Neuronal stem cell (in vitro differentiated cells): Measurements from ENCODE around the gene TAF6. TPM values are rescaled to one million over a fixed set of nuclear protein-coding genes. Genes with fewer than 3 reads are reported as not detected.

Source experiments
- DNase-seq: peaks from one replicate; pipeline ENCODE4 v3.0.0-alpha.2; 2013; ENCODE audit warnings: low spot score
- H2AFZ ChIP-seq: one replicate; pipeline ENCODE4 v1.6.1; 2013; ENCODE audit warnings: mild to moderate bottlenecking, low read length, inconsistent platforms
- H2AK5ac ChIP-seq: 2 replicates; pipeline ENCODE4 v1.6.1; 2013; ENCODE audit warnings: low read depth, mild to moderate bottlenecking, inconsistent platforms, low read length, moderate library complexity, mixed read lengths
- H2BK120ac ChIP-seq: 2 replicates; pipeline ENCODE4 v1.6.1; 2013; ENCODE audit warnings: low read depth, mild to moderate bottlenecking, inconsistent platforms, low read length, moderate library complexity, mixed read lengths
- H2BK12ac ChIP-seq: one replicate; pipeline ENCODE4 v1.6.1; 2013; ENCODE audit warnings: low read length, inconsistent platforms
- H2BK15ac ChIP-seq: 2 replicates; pipeline ENCODE4 v1.6.1; 2013; ENCODE audit warnings: mild to moderate bottlenecking, low read length, inconsistent platforms, mixed read lengths
- H2BK5ac ChIP-seq: one replicate; pipeline ENCODE4 v1.6.1; 2013; ENCODE audit warnings: inconsistent platforms, mild to moderate bottlenecking, low read length, moderate library complexity
- H3K14ac ChIP-seq: one replicate; pipeline ENCODE4 v1.6.1; 2013; ENCODE audit warnings: low read length, inconsistent platforms
- H3K18ac ChIP-seq: 2 replicates; pipeline ENCODE4 v1.6.1; 2013; ENCODE audit warnings: low read length, inconsistent platforms
- H3K23ac ChIP-seq: 2 replicates; pipeline ENCODE4 v1.6.1; 2013; ENCODE audit warnings: low read depth, mild to moderate bottlenecking, mixed read lengths, low read length, inconsistent platforms; ENCODE audit not compliant: poor library complexity
- H3K27ac ChIP-seq: replicated peaks from 3 replicates; pipeline ENCODE4 v1.5.1; 2013; ENCODE audit warnings: low read length, inconsistent platforms
- H3K27me3 ChIP-seq, 3 experiments: 2 replicates each; pipeline ENCODE4 v1.6.1; 2013; ENCODE audit warnings: low read length in 3 of 3, mild to moderate bottlenecking in 2 of 3, inconsistent platforms in 1 of 3, low read depth in 1 of 3, mixed read lengths in 1 of 3, moderate library complexity in 1 of 3; ENCODE audit not compliant: control insufficient read depth in 3 of 3, insufficient read depth in 3 of 3
- H3K36me3 ChIP-seq, 2 donors: replicated peaks in 1 of 2; 2 replicates each; pipeline ENCODE4 v1.6.1; 2013; ENCODE audit warnings: low read length in 2 of 2; ENCODE audit not compliant: control insufficient read depth in 2 of 2, insufficient read depth in 2 of 2
- H3K4ac ChIP-seq: 2 replicates; pipeline ENCODE4 v1.6.1; 2013; ENCODE audit warnings: inconsistent platforms, mild to moderate bottlenecking, low read length, moderate library complexity
- H3K4me1 ChIP-seq, 2 donors: 1 replicate in 1 of 2; 2 replicates in 1 of 2; pipeline ENCODE4 v1.6.1; 2013; ENCODE audit warnings: low read length in 2 of 2, low read depth in 1 of 2; ENCODE audit not compliant: control insufficient read depth in 2 of 2, insufficient read depth in 1 of 2
- H3K4me2 ChIP-seq: one replicate; pipeline ENCODE4 v1.6.1; 2013; ENCODE audit warnings: mild to moderate bottlenecking, low read length, inconsistent platforms; ENCODE audit not compliant: insufficient read depth, poor library complexity, severe bottlenecking
- H3K4me3 ChIP-seq, 2 donors: 2 replicates each; pipeline ENCODE4 v1.5.1; 2013; ENCODE audit warnings: low read length in 2 of 2, mild to moderate bottlenecking in 2 of 2, inconsistent platforms in 1 of 2, moderate library complexity in 1 of 2
- H3K79me1 ChIP-seq: one replicate; pipeline ENCODE4 v1.6.1; 2013; ENCODE audit warnings: low read depth, mild to moderate bottlenecking, inconsistent platforms, low read length, moderate library complexity
- H3K9ac ChIP-seq: one replicate; pipeline ENCODE4 v1.6.1; 2013; ENCODE audit warnings: mild to moderate bottlenecking, low read depth, low read length, inconsistent platforms; ENCODE audit not compliant: poor library complexity
- H3K9me3 ChIP-seq, 2 donors: replicated peaks in 1 of 2; 2 replicates each; pipeline versions ENCODE3 to v1.6.1; 2013; ENCODE audit warnings: low read length in 2 of 2, mild to moderate bottlenecking in 2 of 2, inconsistent platforms in 1 of 2, low read depth in 1 of 2, mixed read lengths in 1 of 2, moderate library complexity in 1 of 2; ENCODE audit not compliant: control insufficient read depth in 2 of 2, insufficient read depth in 1 of 2
- H4K8ac ChIP-seq: one replicate; pipeline ENCODE4 v1.6.1; 2013; ENCODE audit warnings: low read depth, mild to moderate bottlenecking, inconsistent platforms, low read length, moderate library complexity
- H4K91ac ChIP-seq: one replicate; pipeline ENCODE4 v1.6.1; 2013; ENCODE audit warnings: low read length, low read depth, mild to moderate bottlenecking, inconsistent platforms; ENCODE audit not compliant: poor library complexity
- WGBS, 2 donors: extraction: QIAGEN DNeasy Blood & Tissue Kit; methylation state at CpG; one replicate each; pipeline ENCODE4 v1.1.7; 2013; ENCODE audit warnings: missing lambda C conversion rate in 2 of 2, mixed read lengths in 1 of 2; ENCODE audit not compliant: insufficient read length in 2 of 2, insufficient replicate concordance in 1 of 2; ENCODE audit errors: extremely low coverage in 2 of 2; 5-methylcytosine and 5-hydroxymethylcytosine counted together
- polyA plus RNA-seq, 2 experiments: library from polyadenylated mRNA; stranded (reverse); fragments of 200-250 nt; gene quantifications; one replicate each; pipeline ENCODE4 v1.2.3, GENCODE V29; 2013

Gene TAF6
- 77.7 TPM for polyA plus RNA-seq (2013, experiment 1 of 2)
- 76.6 TPM for polyA plus RNA-seq (2013, experiment 2 of 2)

- H2BK120ac ChIP-seq = peak within 1 kb of the TSS; percentile 4
- H3K4ac ChIP-seq = no peak within 1 kb of the TSS
- H4K8ac ChIP-seq = no peak within 1 kb of the TSS
- H4K91ac ChIP-seq = peak within 1 kb of the TSS; percentile 9
- H3K4me2 ChIP-seq = peak within 1 kb of the TSS; percentile 89
- peak; percentile 96 for DNase-seq
- H3K4me3 ChIP-seq = peak within 1 kb of the TSS; percentile 62 to 96
- WGBS, 2 donors = no CpG with 5 or more reads among the region's 49 CpGs
- peak within 1 kb of the TSS; percentile 11 for H2BK15ac ChIP-seq
- no peaks in the 10 kb centered on the region for H3K27me3 ChIP-seq
- peaks cover 2% of the 10 kb centered on the region for H3K79me1 ChIP-seq
- peak within 1 kb of the TSS; percentile 79 for H2AFZ ChIP-seq
- peak within 1 kb of the TSS; percentile 94 for H3K9ac ChIP-seq
- H3K27ac ChIP-seq = peak within 1 kb of the TSS; percentile 60
- no peak within 1 kb of the TSS for H3K14ac ChIP-seq
- no peak within 1 kb of the TSS for H2BK12ac ChIP-seq
- peak within 1 kb of the TSS; percentile 15 for H2BK5ac ChIP-seq
- H3K4me1 ChIP-seq = peaks cover 4 to 5% of the 10 kb centered on the region in 2 donors
- peaks cover 2 to 22% of the 10 kb centered on the region in 2 donors for H3K36me3 ChIP-seq
- H2AK5ac ChIP-seq = no peak within 1 kb of the TSS
- H3K23ac ChIP-seq = peak within 1 kb of the TSS; percentile 51
- H3K18ac ChIP-seq = peak within 1 kb of the TSS; percentile 38
- no peaks in the 10 kb centered on the region for H3K9me3 ChIP-seq
Measured at GRCh38 chr7:100119072-100119969, at the start of gene TAF6, which contains the start of gene CNPY4. TSS of gene TAF6 (minus strand) at chr7:100119358. CDS start at chr7:100114209, 5,149 bp downstream. TSS of gene CNPY4 (plus strand) at chr7:100119634. CDS start at chr7:100119745, 111 bp downstream.

DNA sequence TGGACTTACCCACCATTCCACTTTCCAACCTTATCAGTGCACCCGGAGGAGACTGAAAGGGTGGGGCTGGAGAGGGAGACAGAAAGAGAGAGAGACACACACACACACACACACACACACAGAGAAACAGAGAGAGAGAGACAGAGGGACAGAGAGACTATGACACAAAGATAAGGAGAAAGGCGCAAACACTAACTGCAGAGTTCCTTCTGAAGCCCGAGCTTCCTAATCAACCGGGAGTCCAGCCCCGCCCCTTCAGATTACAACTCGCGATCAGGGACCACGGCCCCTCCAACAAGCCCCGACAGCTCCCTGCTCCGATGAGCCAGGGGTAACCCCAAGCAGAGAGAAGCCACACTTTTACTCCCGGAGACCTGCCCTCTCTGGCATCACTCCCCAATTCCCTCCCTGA, 48.8 kb upstream of the TAF6 start:
- H3K4me2 ChIP-seq = peak overlapping the region; percentile 77
- peak overlapping the region; percentile 7 for H3K9ac ChIP-seq
- WGBS, 2 donors = no CpG with 5 or more reads among the region's 11 CpGs
- H3K27ac ChIP-seq = no peak overlapping the region
- no peak overlapping the region for H2BK12ac ChIP-seq
- no peak overlapping the region for H2BK15ac ChIP-seq
- peak overlapping the region; percentile 85 for H2AFZ ChIP-seq
- no peak overlapping the region for H2BK5ac ChIP-seq
- no peak overlapping the region for H2AK5ac ChIP-seq
- peak overlapping the region; percentile 39 to 71 for H3K4me3 ChIP-seq
- no peak for DNase-seq
- H3K14ac ChIP-seq = no peak overlapping the region
- H3K18ac ChIP-seq = peak overlapping the region; percentile 25
- H3K4ac ChIP-seq = no peak overlapping the region
- H4K8ac ChIP-seq = no peak overlapping the region
- no peak overlapping the region for H2BK120ac ChIP-seq
- H3K79me1 ChIP-seq = peaks cover 2% of the 10 kb centered on the region
- H3K23ac ChIP-seq = no peak overlapping the region
- peaks cover 24 to 28% of the 10 kb centered on the region in 2 donors for H3K4me1 ChIP-seq
- H3K36me3 ChIP-seq = peaks cover 0 to 23% of the 10 kb centered on the region in 2 donors
- H3K27me3 ChIP-seq = peaks cover 0 to 36% (median 0%) of the 10 kb centered on the region in 3 experiments
- no peaks in the 10 kb centered on the region for H3K9me3 ChIP-seq
- H4K91ac ChIP-seq = no peak overlapping the region

GRCh38 chr7:100166970-100167911, 48.1 kb upstream of the TAF6 start:
- no peak overlapping the region for H2BK5ac ChIP-seq
- H2BK12ac ChIP-seq = no peak overlapping the region
- H2BK15ac ChIP-seq = peak overlapping the region; percentile 95
- no peak overlapping the region for H3K4me3 ChIP-seq
- no peaks in the 10 kb centered on the region for H3K9me3 ChIP-seq
- peak overlapping the region; percentile 88 for H2AK5ac ChIP-seq
- H3K79me1 ChIP-seq = peaks cover 2% of the 10 kb centered on the region
- H3K9ac ChIP-seq = no peak overlapping the region
- peak overlapping the region; percentile 26 for H3K4me2 ChIP-seq
- H3K14ac ChIP-seq = no peak overlapping the region
- H2BK120ac ChIP-seq = peak overlapping the region; percentile 64
- peaks cover 24 to 28% of the 10 kb centered on the region in 2 donors for H3K4me1 ChIP-seq
- no peak overlapping the region for H3K4ac ChIP-seq
- no peak for DNase-seq
- H3K23ac ChIP-seq = peak overlapping the region; percentile 51
- no peak overlapping the region for H3K27ac ChIP-seq
- peaks cover 0 to 36% (median 0%) of the 10 kb centered on the region in 3 experiments for H3K27me3 ChIP-seq
- WGBS, 2 donors = no CpG with 5 or more reads among the region's 14 CpGs
- H4K91ac ChIP-seq = no peak overlapping the region
- no peak overlapping the region for H4K8ac ChIP-seq
- peaks cover 0 to 23% of the 10 kb centered on the region in 2 donors for H3K36me3 ChIP-seq
- peak overlapping the region; percentile 6 for H3K18ac ChIP-seq
- peak overlapping the region; percentile 85 for H2AFZ ChIP-seq
